BJ (cell line): ENCODE data around the gene MFF. TPM values are rescaled to one million over a fixed set of nuclear protein-coding genes. Genes with fewer than 3 reads are reported as not detected.

ENCODE experiments used
- CTCF ChIA-PET: fragments of 350-600 bp; formaldehyde crosslinking; extraction: SDS; loops from one replicate; lab custom pipeline; 2021; ENCODE audit warnings: antibody characterized with exemption, inconsistent platforms; lab: Yijun Ruan, JAX
- POLR2A ChIA-PET: fragments of 300-600 bp; sonication (Branson Sonifier 250); formaldehyde crosslinking; extraction: SDS; loops from one replicate; lab custom pipeline; 2021; ENCODE audit warnings: antibody characterized with exemption; lab: Charles Lee
- DNase-seq: peaks from one replicate; pipeline ENCODE4 v3.0.0-alpha.2; 2011; ENCODE audit warnings: low read depth
- H3K27me3 ChIP-seq: 2 replicates; pipeline ENCODE4 v1.6.0; 2011; ENCODE audit warnings: low read length; ENCODE audit not compliant: control insufficient read depth, insufficient read depth
- H3K36me3 ChIP-seq: 2 replicates; pipeline ENCODE4 v1.5.1; 2011; ENCODE audit warnings: low read length; ENCODE audit not compliant: control insufficient read depth, insufficient read depth
- H3K4me3 ChIP-seq: 2 replicates; pipeline ENCODE4 v1.5.1; 2011; ENCODE audit warnings: low read depth, mild to moderate bottlenecking, control low read depth, low read length
- CTCF ChIP-seq: IDR thresholded peaks from 2 replicates; pipeline ENCODE4 v1.5.1; 2011; ENCODE audit warnings: low read depth, mild to moderate bottlenecking, control low read depth, inconsistent platforms, low read length, moderate library complexity; ENCODE audit not compliant: insufficient read depth
- polyA minus RNA-seq: library from RNA; depleted of rRNA, polyadenylated mRNA; stranded (reverse); fragments of >200 nt; gene quantifications from 2 replicates; pipeline ENCODE4 v1.2.3, GENCODE V29; 2011; rRNA and poly(A)+ RNA removed
- polyA plus RNA-seq: library from polyadenylated mRNA; depleted of rRNA; stranded (reverse); fragments of >200 nt; gene quantifications from 2 replicates; pipeline ENCODE4 v1.2.3, GENCODE V29; 2011; rRNA removed

Gene MFF
- polyA plus RNA-seq (56.0 and 105 TPM in 2 replicates), polyA minus RNA-seq (29.9 and 40.9 TPM in 2 replicates)

DNA sequence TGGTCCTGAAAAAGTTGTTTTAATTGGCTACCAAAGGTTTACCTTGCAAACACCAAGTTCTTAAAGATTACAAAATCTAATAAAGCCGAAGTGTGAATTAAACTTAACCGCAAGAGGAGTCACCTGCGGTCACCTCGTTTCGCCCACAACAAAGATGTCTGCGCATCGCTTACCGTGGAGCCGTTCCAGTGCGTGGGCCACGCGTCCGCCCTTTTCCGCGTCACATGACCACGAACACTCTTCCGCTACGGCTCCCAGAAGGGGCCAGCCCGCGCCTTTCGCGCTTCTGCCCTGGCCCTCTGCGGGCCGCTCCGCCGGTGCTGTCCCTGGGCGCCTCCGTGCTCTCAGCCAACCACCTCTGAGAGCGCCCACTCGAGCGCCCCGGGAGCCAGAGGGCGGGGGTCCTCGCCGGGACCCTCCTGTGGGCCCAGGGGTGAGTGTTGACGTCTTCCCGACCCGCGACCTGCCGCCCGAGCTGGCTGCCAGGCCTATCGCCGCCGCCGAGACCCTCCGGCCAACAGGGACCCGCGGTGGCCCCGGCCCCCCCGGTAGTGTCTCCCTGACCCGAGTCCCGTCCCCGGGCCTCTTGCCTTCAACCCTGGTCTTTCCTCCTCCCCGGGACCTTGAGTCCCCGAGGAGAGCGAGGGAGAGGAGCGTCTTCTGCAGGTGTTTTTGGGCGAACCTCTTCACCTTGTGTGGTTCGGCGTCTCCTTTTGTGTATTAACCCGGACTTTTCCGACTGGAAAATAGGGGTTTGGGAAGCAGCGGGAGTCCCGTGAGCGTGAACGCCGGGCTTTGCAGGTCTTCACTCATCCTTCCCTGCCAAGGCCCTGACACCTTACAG is at the start of gene MFF:
Gene MFF, plus strand, starts transcription at position 257 of the 844 bp plus-strand sequence. CDS start 5,415 bp downstream, outside the sequence.
- peak within 1 kb of the TSS; percentile 78 for H3K4me3 ChIP-seq
- TF ChIP-seq CTCF = no peak
- peak; percentile 49 for DNase-seq
- ChIA-PET CTCF (interaction anchor here (1.5 kb wide), 1 partner anchor 53 kb away, joined by 4 read pairs; no protein-coding TSS in a partner anchor), POLR2A (interaction anchor here (0.7 kb wide), 1 partner anchor 214 kb away, joined by 5 read pairs; no protein-coding TSS in a partner anchor)
- no peaks in the 10 kb centered on the region for H3K36me3 ChIP-seq
- H3K27me3 ChIP-seq = no peaks in the 10 kb centered on the region

DNA sequence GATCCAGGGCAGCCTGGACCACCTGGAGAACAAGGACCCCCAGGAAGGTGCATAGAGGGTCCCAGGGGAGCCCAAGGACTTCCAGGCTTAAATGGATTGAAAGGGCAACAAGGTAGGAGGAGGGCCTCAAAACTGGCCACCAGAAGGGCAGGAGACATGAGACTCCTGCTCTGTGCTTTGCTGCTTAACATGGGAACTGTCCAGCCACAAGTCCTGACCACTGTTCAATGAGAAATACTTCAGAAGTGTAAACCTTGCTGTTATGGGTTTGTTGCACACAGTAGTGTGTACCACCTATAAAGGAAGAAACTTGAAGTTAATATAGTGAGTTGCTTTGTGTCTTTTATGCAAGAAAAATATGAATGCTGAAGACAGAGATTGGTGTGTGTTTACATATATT is 44.2 kb upstream of the MFF start:
- CTCF ChIA-PET = interaction anchor here (1.3 kb wide), 1 partner anchor 12 kb away, joined by 4 read pairs; no protein-coding TSS in a partner anchor
- no peak for DNase-seq

DNA sequence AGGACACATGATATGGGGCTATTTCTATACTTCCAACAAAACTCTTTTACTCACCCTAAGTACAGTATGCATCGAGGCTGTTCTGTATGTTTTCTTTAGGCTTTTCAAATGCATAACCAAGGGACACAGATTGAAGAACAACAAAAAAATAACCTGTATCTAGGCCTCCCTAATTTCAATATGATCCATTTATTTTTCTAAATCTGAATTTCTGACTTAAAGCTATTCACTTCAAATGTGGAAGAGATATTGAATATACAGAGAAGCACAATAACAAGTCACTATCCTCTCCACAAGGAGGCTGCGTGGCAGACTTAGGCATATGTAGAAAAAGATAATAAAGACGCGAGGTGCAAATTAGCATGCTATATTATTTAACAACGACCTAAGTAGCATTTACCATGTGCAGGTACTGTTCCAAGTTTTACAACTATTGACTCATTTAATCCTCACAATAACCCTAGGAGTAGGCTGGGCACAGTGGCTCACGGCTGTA is 39.3 kb upstream of the MFF start:
- no peak for DNase-seq
- Histone ChIP-seq H3K27me3 (no peaks in the 10 kb centered on the region), H3K36me3 (no peaks in the 10 kb centered on the region), H3K4me3 (no peak overlapping the region)
- no peak for TF ChIP-seq CTCF
- POLR2A ChIA-PET = no interaction called here
- CTCF ChIA-PET = no interaction called here

More for the DNA sequence above, 44.2 kb upstream of the MFF start:
- Histone ChIP-seq H3K36me3 (no peaks in the 10 kb centered on the region), H3K27me3 (no peaks in the 10 kb centered on the region), H3K4me3 (no peak overlapping the region)
- POLR2A ChIA-PET = no interaction called here
- no peak for TF ChIP-seq CTCF

- DNase-seq = no peak
- no peak for TF ChIP-seq CTCF
- Histone ChIP-seq H3K27me3 (no peaks in the 10 kb centered on the region), H3K4me3 (no peak overlapping the region), H3K36me3 (no peaks in the 10 kb centered on the region)
- ChIA-PET POLR2A (no interaction called here), CTCF (interaction anchor here (0.9 kb wide), 1 partner anchor 156 kb away, joined by 3 read pairs; no protein-coding TSS in a partner anchor)
Measured at GRCh38 chr2:227287771-227288170, 37.3 kb upstream of the MFF start.

- Histone ChIP-seq H3K27me3 (no peaks in the 10 kb centered on the region), H3K4me3 (no peak overlapping the region), H3K36me3 (no peaks in the 10 kb centered on the region)
- POLR2A ChIA-PET = no interaction called here
- CTCF ChIA-PET = no interaction called here
- TF ChIP-seq CTCF = no peak
- no peak for DNase-seq
Measured at GRCh38 chr2:227292314-227292713, 32.7 kb upstream of the MFF start.
